ENCODE measurements around the gene TRMT1L. TPM values are rescaled to one million over a fixed set of nuclear protein-coding genes. Genes with fewer than 3 reads are reported as not detected.

TRMT1L gene
- total and polyA plus RNA-seq, 2 of the 8 experiments (the other 6 are each of a cell fraction or from before 2014, with no cell fraction given), result 13.8 to 22.3 TPM

GRCh38 chr1:185155600-185156287 is 1.0 kb downstream of the TRMT1L start:
- Histone ChIP-seq H2BK12ac (ENCODE audit: low read depth, low read length) (no peak overlapping the region), H4K8ac (ENCODE audit: extremely low read depth, insufficient read depth, low read length) (no peak overlapping the region), H4K20me1 (replicated peaks in 1 of 2; ENCODE audit: control insufficient read depth in 1 of 2, insufficient read depth in 2 of 2, low read length in 2 of 2) (no peaks in the 10 kb centered on the region), H3K14ac (ENCODE audit: insufficient read length) (no peak overlapping the region), H3K9ac (replicated peaks in 1 of 4; ENCODE audit: extremely low read depth in 1 of 4, low read depth in 3 of 4, low read length in 3 of 4) (peak overlapping the region; percentile 41 to 92 (median 84); a peak in 6 of 7 replicates), H2AK5ac (ENCODE audit: low read depth, low read length) (no peak overlapping the region), H3K79me2 (ENCODE audit: control insufficient read depth in 1 of 2, insufficient read depth in 2 of 2, low read length in 2 of 2) (peaks cover 0 to 13% of the 10 kb centered on the region in 2 experiments; a peak in 2 of 4 replicates), H2BK5ac (ENCODE audit: low read depth, low read length) (no peak overlapping the region; the same call in 1 of the 2 replicates), H3K56ac (replicated peaks; ENCODE audit: insufficient read length, low read depth, low read length) (no peak overlapping the region), H3K18ac (ENCODE audit: extremely low read depth, low read length) (no peak overlapping the region), H3K4me3 (ENCODE audit: extremely low read depth in 1 of 4, insufficient read depth in 2 of 4, low read depth in 3 of 4, low read length in 4 of 4) (peak overlapping the region; percentile 85 to 97 (median 87)), H3K4me1 (replicated peaks in 1 of 4; ENCODE audit: control insufficient read depth in 3 of 4, insufficient read depth in 4 of 4, low read length in 3 of 4) (no peaks in the 10 kb centered on the region; a peak in 3 of 7 replicates), H4K91ac (replicated peaks; ENCODE audit: insufficient read length, low read length) (no peak overlapping the region), H3K4me2 (ENCODE audit: insufficient read depth in 1 of 2, low read depth in 2 of 2, low read length in 2 of 2) (peak overlapping the region; percentile 74 to 75), H2BK120ac (replicated peaks; ENCODE audit: low read depth, low read length) (no peak overlapping the region), H3K23ac (ENCODE audit: insufficient read length) (no peak overlapping the region), H3K4ac (replicated peaks; ENCODE audit: insufficient read length, low read depth, low read length) (no peak overlapping the region), H2BK20ac (ENCODE audit: low read length) (no peak overlapping the region), H2BK15ac (ENCODE audit: low read length) (no peak overlapping the region), H3K9me3 (ENCODE audit: insufficient read depth in 2 of 2, low read depth in 1 of 2, low read length in 1 of 2) (no peaks in the 10 kb centered on the region), H2AFZ (ENCODE audit: low read length) (peak overlapping the region; percentile 59; the same call in 1 of the 2 replicates), H3K36me3 (ENCODE audit: control insufficient read depth in 2 of 4, insufficient read depth in 4 of 4, low read length in 3 of 4) (peaks cover 0 to 3% (median 0%) of the 10 kb centered on the region in 4 experiments; a peak in 1 of 8 replicates), H3K23me2 (ENCODE audit: low read depth, low read length) (peaks cover 13% of the 10 kb centered on the region), H4K5ac (ENCODE audit: insufficient read length, low read depth, low read length) (no peak overlapping the region), H3K27me3 (replicated peaks in 1 of 4; ENCODE audit: control insufficient read depth in 3 of 4, extremely low read depth in 1 of 4, insufficient read depth in 3 of 4, low read length in 3 of 4) (no peaks in the 10 kb centered on the region), H3K27ac (ENCODE audit: low read depth, low read length) (peak overlapping the region; percentile 92; the same call in 1 of the 2 replicates), H3K79me1 (ENCODE audit: low read depth, low read length) (no peaks in the 10 kb centered on the region)
- FAIRE-seq, result no peak
- ChIA-PET CTCF (ENCODE audit: partially characterized antibody) (interaction anchor here (8.0 kb wide), 1 partner anchor 14 kb away, joined by 60 read pairs; no protein-coding TSS in a partner anchor), POLR2A (ENCODE audit: partially characterized antibody) (interaction anchor here (0.8 to 2.1 kb wide), 4 partner anchors 12 to 182 kb away, joined by 3 to 16 read pairs (median 6); partner anchors contain the start of genes NIBAN1 and RNF2)
- TF ChIP-seq CHD1 (IDR thresholded peaks at IDR 0.05; ENCODE audit: low read depth, low read length) (no peak), E2F6 (IDR thresholded peaks at IDR 0.05) (no peak), SAP30 (IDR thresholded peaks at IDR 0.05; ENCODE audit: insufficient read depth, insufficient replicate concordance, low read length) (no peak), CEBPB (IDR thresholded peaks at IDR 0.05; ENCODE audit: low read depth, low read length) (no peak), BRCA1 (IDR thresholded peaks at IDR 0.05; ENCODE audit: low read depth, low read length) (no peak), BACH1 (IDR thresholded peaks at IDR 0.05; ENCODE audit: low read length) (no peak), SIX5 (IDR thresholded peaks at IDR 0.05; ENCODE audit: low read depth, low read length) (no peak)
- DNase-seq (ENCODE audit: low read depth in 1 of 2, low spot score in 2 of 2), result no peak
- 44% methylated on average over 11 of the region's 11 CpGs; no CpG with 5 or more reads in 1 of the 2 experiments for WGBS, 2 experiments (ENCODE audit: extremely low coverage in 1 of 2, insufficient coverage in 1 of 2, insufficient read length in 1 of 2, insufficient replicate concordance in 2 of 2, low coverage in 1 of 2, low lambda C conversion rate in 2 of 2, missing lambda C conversion rate in 1 of 2)

Measured in H1 (cell line).